ENCODE measurements around the gene NUB1.

DNA sequence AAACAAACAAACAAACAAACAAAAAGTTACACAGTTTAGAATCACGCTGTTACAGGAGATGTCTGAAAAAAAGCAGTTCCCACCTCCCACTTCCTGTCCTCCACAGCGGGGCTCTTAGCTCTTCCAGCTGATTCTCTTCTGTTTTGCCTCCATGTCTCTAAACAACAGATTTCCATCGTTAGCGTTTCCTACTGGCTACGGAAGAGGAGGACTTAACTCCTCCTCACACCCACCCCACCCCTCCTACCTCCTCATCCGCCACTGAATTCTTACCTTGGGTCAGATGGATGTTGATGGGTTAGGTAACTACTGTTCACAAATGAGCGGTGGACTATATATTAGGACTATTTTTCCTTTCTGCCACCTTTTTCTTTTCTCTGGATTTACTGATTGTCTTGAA is 36.8 kb upstream of the NUB1 start:
- TF ChIP-seq, protein P1, sequence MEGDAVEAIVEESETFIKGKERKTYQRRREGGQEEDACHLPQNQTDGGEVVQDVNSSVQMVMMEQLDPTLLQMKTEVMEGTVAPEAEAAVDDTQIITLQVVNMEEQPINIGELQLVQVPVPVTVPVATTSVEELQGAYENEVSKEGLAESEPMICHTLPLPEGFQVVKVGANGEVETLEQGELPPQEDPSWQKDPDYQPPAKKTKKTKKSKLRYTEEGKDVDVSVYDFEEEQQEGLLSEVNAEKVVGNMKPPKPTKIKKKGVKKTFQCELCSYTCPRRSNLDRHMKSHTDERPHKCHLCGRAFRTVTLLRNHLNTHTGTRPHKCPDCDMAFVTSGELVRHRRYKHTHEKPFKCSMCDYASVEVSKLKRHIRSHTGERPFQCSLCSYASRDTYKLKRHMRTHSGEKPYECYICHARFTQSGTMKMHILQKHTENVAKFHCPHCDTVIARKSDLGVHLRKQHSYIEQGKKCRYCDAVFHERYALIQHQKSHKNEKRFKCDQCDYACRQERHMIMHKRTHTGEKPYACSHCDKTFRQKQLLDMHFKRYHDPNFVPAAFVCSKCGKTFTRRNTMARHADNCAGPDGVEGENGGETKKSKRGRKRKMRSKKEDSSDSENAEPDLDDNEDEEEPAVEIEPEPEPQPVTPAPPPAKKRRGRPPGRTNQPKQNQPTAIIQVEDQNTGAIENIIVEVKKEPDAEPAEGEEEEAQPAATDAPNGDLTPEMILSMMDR (IDR thresholded peaks at IDR 0.05; ENCODE audit: low read depth, low read length, poor library complexity, severe bottlenecking) = no peak
- TF ChIP-seq EZH2phosphoT487 (IDR thresholded peaks at IDR 0.05; ENCODE audit: borderline replicate concordance, low read length) = no peak
